ENCODE measurements around the gene CTTNBP2NL.
A peak's percentile ranks its signal among the peaks of the same experiment; 100 is the strongest.
"Not testable (repeated sequence)": the region's sequence is repeated elsewhere in the genome, so short reads cannot be mapped to it uniquely, and the experiment has no call there.

The CTTNBP2NL gene

GRCh38 chr1:112423666-112424065 lies 27.7 kb downstream of the CTTNBP2NL start:
- DNase-seq = not testable (repeated sequence)

GRCh38 chr1:112429749-112430148 lies 33.7 kb downstream of the CTTNBP2NL start:
- DNase-seq = peak; percentile 5 to 69 (median 30)

- DNase-seq = peak; percentile 49 to 85 (median 68)
These were observed 35.0 kb downstream of the CTTNBP2NL start for GRCh38 chr1:112431038-112431437.

GRCh38 chr1:112435448-112435847 lies 39.4 kb downstream of the CTTNBP2NL start:
- DNase-seq = no peak

- DNase-seq = no peak
These were observed 40.6 kb downstream of the CTTNBP2NL start for GRCh38 chr1:112436384-112437156.

GRCh38 chr1:112438156-112438555 lies 42.1 kb downstream of the CTTNBP2NL start:
- DNase-seq = peak in 1 of 4 experiments; percentile 12

- no peak for DNase-seq
These were observed 43.6 kb downstream of the CTTNBP2NL start for GRCh38 chr1:112439592-112439991.

- DNase-seq = no peak
These were observed 44.6 kb downstream of the CTTNBP2NL start for GRCh38 chr1:112440574-112440973.

- no peak for DNase-seq
These were observed 48.3 kb downstream of the CTTNBP2NL start for GRCh38 chr1:112444269-112444668.

- DNase-seq = no peak
These were observed 49.6 kb downstream of the CTTNBP2NL start for GRCh38 chr1:112445596-112445995.

- DNase-seq = no peak
These were observed 50.4 kb downstream of the CTTNBP2NL start for GRCh38 chr1:112446411-112446810.

GRCh38 chr1:112448904-112449629 lies 53.1 kb downstream of the CTTNBP2NL start:
- no peak for DNase-seq

GRCh38 chr1:112449630-112449983 lies 53.6 kb downstream of the CTTNBP2NL start:
- DNase-seq = no peak

- no peak for DNase-seq
These were observed 54.8 kb downstream of the CTTNBP2NL start for GRCh38 chr1:112450773-112451172.

- DNase-seq = not testable (repeated sequence)
These were observed 55.3 kb downstream of the CTTNBP2NL start for GRCh38 chr1:112451301-112451700.

GRCh38 chr1:112453876-112454275 lies 57.9 kb downstream of the CTTNBP2NL start:
- no peak for DNase-seq

GRCh38 chr1:112454316-112454715 lies 58.3 kb downstream of the CTTNBP2NL start:
- DNase-seq = no peak

GRCh38 chr1:112457241-112457640 lies 61.2 kb downstream of the CTTNBP2NL start:
- no peak for DNase-seq

- DNase-seq = peak in 3 of 4 experiments; percentile 19 to 72 (median 59)
These were observed 61.9 kb downstream of the CTTNBP2NL start for GRCh38 chr1:112457955-112458354.

GRCh38 chr1:112458756-112459155 lies 62.7 kb downstream of the CTTNBP2NL start:
- DNase-seq = no peak

GRCh38 chr1:112460615-112461014 lies 64.6 kb downstream of the CTTNBP2NL start:
- no peak for DNase-seq

GRCh38 chr1:112461200-112461871 lies 65.3 kb downstream of the CTTNBP2NL start:
- DNase-seq = no peak

- DNase-seq = no peak
These were observed 66.9 kb downstream of the CTTNBP2NL start for GRCh38 chr1:112462953-112463279.

GRCh38 chr1:112464501-112464900 lies 68.5 kb downstream of the CTTNBP2NL start:
- no peak for DNase-seq
